Astrocyte of the hippocampus (primary cell): ENCODE data around the gene ADGRL3.
"Not testable (repeated sequence)": the region's sequence is repeated elsewhere in the genome, so short reads cannot be mapped to it uniquely, and the experiment has no call there.

Experiments used
- DNase-seq: peaks from one replicate; pipeline ENCODE4 v3.0.0; 2011; ENCODE audit warnings: low read depth, low spot score

The ADGRL3 gene

GRCh38 chr4:61799794-61800193 lies 599.7 kb downstream of the ADGRL3 start:
- DNase-seq: no peak

DNA sequence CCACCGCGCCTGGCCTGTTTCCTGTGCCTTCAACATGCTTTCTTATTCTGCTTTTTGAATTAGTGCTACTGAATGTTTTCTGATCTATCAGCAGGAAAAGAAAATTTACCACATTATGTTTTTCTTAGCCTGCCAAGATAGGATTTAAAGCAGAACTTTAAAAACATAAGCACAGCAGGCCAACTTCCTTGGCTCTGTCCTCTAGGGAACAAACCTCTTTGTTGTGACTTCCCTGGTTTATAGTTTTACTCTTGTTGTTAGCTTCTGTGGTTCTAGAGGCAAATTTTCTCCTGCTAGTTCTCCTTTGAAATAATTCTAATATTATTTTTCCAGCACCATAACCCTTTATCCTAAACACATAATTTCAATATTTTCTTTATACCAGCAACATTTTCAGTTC lies 605.1 kb downstream of the ADGRL3 start:
- no peak for DNase-seq

- no peak for DNase-seq
These were observed 605.9 kb downstream of the ADGRL3 start for GRCh38 chr4:61805979-61806378.

- DNase-seq: no peak
These were observed 612.0 kb downstream of the ADGRL3 start for GRCh38 chr4:61812171-61812570.

DNA sequence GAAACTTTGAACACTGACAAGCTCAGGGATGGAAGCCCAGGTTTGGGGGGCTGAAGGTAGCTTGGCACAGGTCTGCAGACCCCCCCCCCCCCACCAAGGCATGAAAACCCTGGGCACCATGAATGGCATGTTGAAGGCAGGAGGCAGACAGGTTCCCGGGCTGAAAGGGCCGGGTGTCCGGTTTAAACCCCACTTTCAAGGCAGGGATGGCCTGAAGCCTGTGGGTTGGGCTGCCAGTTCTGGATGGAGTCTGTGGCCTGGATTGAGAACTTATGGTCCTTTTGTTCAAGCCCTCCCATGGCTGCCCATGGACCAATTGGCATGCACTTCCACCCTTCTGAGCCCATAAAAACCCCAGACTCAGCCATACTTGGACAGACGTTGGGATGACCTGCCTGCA lies 616.9 kb downstream of the ADGRL3 start:
- DNase-seq: no peak

DNA sequence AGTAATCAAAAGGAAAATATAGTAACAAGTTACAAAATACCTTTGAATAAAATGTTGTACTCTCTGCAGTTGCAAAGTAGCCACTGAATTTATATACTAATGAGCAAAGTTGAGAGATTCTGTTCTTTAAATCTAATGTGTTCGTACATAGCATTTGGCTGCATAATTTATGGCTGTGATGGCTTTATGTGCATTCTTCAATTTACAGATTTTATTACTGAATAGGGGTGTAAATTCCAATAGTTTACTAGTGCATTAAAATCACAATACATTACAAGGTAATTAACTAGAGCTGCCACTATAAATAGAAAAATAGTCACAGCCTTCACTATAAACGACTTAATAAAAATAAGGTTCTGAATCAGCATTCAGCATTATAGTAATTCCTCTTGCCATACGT lies 620.0 kb downstream of the ADGRL3 start:
- DNase-seq: no peak

GRCh38 chr4:61824454-61824853 lies 624.3 kb downstream of the ADGRL3 start:
- DNase-seq: no peak

GRCh38 chr4:61827907-61828391 lies 627.8 kb downstream of the ADGRL3 start:
- no peak for DNase-seq

DNA sequence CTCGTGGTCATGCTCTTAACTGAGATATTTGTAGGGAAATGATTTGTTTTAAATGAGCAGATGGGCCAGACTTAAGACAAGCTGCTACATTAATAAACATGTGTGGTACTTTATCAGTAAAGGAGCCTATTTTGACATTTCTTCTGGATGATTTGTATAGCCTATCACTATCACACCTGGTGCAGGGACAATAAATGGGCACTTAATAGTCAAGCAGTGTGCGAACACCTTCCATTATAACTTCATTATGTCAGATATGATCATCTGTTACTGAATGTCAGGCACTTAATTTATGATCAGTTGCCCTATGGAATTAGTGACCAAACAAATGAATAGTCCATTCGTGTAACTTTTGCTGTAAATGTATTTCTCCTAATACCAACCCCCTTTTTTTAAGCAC lies 628.8 kb downstream of the ADGRL3 start:
- DNase-seq: no peak

GRCh38 chr4:61831987-61832386 lies 631.9 kb downstream of the ADGRL3 start:
- no peak for DNase-seq

DNA sequence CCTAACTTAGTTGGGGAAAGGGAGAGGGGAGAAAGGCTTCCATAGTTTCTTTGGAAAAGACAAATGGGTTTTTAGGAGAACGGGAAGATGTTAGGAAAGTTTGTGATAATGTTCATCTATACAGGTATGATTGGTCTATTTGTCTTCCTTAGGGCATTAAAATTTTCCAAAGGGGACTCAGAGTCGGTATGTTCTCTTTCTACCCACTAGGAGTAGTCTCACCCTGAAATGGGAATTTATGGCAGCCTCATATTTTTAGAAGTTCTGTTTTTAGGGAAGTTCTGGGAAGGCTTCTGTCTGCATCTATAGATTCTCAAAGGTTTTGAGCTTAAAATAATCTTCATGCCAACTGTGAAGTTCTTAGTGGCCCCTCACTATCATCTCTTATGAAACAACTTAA lies 637.3 kb downstream of the ADGRL3 start:
- no peak for DNase-seq

GRCh38 chr4:61838072-61838471 lies 637.9 kb downstream of the ADGRL3 start:
- no peak for DNase-seq

DNA sequence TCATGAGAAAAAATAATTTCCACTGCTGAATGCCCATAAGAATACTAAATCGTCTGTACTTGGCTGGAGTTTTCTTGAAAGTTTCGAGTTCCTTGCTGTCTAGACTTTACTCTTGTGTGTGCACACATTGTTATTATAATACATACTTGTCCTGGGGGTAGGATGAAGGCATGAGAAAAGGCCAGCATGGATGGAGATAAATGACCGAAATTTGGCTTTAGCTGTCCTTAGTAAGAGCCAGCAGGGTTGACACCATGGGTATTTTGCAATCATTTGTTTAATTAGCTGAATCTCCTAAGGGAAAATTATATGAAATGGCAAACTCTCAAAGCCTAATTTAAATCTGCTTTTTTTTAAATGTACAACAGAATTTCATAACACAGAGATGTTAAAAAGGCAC lies 641.6 kb downstream of the ADGRL3 start:
- DNase-seq: no peak

- DNase-seq: no peak
These were observed 651.0 kb downstream of the ADGRL3 start for GRCh38 chr4:61851126-61851525.

GRCh38 chr4:61852105-61852504 lies 652.0 kb downstream of the ADGRL3 start:
- DNase-seq: not testable (repeated sequence)

GRCh38 chr4:61853041-61853440 lies 652.9 kb downstream of the ADGRL3 start:
- no peak for DNase-seq

DNA sequence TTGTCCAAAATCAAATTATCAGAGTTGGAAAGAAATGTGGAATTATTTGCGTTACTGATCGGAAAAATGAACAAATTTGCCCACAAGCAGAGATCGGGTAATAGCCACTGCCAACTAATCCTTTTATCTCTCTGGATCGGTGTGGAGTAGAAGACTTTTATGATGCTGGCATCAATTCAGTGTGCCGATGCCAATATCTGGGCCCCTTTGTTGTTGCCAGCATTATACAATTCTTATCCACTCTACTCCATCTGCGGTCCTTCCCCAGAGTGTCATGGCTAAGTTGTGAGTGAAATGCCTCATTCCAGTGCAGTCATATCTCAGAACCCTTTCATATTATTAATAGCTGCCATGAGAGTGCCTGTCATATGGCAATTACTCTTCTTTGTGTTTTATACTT lies 660.2 kb downstream of the ADGRL3 start:
- DNase-seq: no peak

- DNase-seq: no peak
These were observed 664.2 kb downstream of the ADGRL3 start for GRCh38 chr4:61864286-61864685.

DNA sequence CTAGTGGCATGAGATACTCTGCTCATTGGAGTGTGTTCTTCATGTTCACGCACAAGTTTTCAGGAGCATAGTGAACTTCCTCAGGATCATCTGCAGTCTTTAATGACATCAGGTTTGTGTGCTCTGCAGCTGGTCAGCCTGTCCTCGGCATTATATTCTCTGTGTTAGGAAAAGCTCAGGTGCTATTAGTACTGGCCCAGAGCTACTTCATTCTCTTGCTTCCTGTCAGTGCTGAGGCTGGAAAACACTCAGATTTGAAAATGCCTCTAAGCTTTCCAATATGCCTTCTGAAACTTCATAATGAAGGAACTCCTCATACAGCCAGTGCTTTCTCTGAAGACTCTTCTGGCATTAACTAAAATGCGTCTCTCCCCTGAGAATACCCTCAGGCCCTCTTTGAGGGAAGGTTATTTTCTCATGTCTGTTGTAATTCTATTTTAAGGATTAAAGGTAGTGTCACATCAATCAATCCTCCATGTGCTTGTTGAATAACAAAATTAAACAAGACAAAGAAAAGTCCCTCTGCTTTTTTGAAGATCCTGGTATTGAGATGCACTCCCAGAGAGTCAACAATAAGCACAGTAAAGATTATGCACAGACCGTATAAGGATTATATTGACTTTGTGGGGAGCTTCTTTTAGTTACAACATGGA lies 666.4 kb downstream of the ADGRL3 start:
- no peak for DNase-seq

DNA sequence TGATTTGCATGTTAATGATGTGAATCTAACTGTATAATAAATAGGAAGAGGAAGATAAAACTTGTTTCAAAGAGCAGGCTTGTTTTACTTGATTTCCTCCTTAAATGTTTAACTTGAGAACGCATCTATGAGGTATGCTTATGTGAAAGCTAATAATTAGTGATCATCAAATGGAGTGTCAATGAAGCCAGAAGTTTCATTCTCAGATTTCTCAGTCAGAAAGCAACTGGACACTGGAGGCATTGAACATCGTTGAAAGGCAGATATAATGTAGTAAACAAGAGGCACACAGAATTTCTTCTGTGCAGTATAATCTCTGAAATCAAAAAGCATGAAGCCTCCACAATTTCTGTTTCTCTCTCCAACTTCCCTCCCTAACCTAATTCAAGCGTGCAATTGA lies 672.9 kb downstream of the ADGRL3 start:
- DNase-seq: no peak

DNA sequence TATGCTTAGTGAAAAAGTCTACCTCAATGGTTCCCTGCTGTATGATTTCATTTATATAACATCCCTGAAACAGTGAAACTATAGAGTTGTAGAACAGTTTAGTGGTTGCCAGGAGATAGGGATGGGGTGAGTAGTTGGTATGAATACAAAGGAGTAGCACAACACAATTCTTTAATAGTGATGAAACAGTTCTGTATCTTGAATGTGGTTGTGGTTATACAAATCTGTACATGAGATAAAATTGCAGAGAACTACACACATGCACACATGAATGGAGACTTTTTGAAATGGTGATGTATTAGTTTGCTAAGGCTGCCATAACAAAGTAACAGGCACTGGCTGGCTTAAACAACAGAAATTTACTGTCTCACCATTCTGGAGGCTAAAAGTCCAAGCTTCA lies 677.1 kb downstream of the ADGRL3 start:
- no peak for DNase-seq

DNA sequence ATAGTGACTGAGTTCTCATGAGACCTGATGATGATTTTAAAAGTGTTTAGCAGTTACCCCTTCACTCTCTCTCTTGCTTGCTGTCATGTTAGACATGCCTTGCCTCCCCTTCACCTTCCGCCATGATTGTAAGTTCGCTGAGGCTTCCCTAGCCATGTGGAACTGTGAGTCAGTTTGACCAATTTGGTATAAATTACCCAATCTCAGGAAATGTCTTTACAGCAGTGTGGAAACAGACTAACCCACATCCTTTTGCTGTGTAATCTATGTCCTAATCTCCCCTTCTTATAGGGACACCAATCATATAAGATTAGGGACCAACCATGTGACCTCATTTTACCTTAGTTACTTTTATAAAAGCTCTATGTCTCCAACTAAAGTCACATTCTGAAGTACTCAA lies 677.8 kb downstream of the ADGRL3 start:
- DNase-seq: no peak

GRCh38 chr4:61882381-61882780 lies 682.3 kb downstream of the ADGRL3 start:
- no peak for DNase-seq

DNA sequence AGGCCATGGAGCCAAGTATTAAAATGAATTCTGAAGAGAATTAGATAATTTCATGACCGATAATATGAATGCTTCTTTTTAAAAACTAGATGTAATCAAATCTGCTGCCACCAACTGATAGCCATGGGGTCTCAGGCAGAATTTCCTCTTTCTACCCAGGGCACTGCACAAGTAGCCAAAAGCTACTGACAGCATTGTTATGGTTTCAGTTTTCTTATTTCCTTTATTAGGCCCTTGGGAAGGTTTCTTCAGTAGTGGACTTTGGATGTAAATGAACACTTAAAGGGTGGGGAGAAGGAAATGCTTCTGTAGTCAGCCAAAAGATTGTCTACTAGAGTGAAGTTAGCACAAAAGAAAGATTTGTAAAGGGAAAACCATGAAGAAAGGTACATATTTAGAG lies 686.0 kb downstream of the ADGRL3 start:
- no peak for DNase-seq
